ENCODE measurements around the gene MTSS2.

GRCh38 chr16:70729292-70729691 is 43.4 kb upstream of the MTSS2 start:
- TF ChIP-seq CTCF (tag by site-specific recombination; IDR thresholded peaks at IDR 0.05): no peak
- no peak for TF ChIP-seq MEIS1 (CRISPR knock-in tag; IDR thresholded peaks at IDR 0.05; ENCODE audit: borderline replicate concordance)
- TF ChIP-seq ZNF292 (tag by site-specific recombination; IDR thresholded peaks at IDR 0.05; ENCODE audit: borderline replicate concordance, low read depth): no peak
- TF ChIP-seq ZBTB17 (tag by site-specific recombination; IDR thresholded peaks at IDR 0.05): no peak
- TF ChIP-seq ZNF768 (tag by site-specific recombination; IDR thresholded peaks at IDR 0.05): no peak
- no peak for TF ChIP-seq ZFP37 (tag by site-specific recombination; IDR thresholded peaks at IDR 0.05)
- no peak for TF ChIP-seq ZNF121 (tag by site-specific recombination; IDR thresholded peaks at IDR 0.05)
- no peak for TF ChIP-seq KLF10 (tag by site-specific recombination; IDR thresholded peaks at IDR 0.05)
- TF ChIP-seq ZNF555 (tag by site-specific recombination; conservative IDR thresholded peaks at IDR 0.05): no peak
- no peak for TF ChIP-seq REST (tag by site-specific recombination; IDR thresholded peaks at IDR 0.05)
- TF ChIP-seq ZNF266 (tag by site-specific recombination; IDR thresholded peaks at IDR 0.05; ENCODE audit: low read depth): no peak
- no peak for TF ChIP-seq ZNF398 (tag by site-specific recombination; IDR thresholded peaks at IDR 0.05)
- no peak for TF ChIP-seq HOXA7 (CRISPR knock-in tag; IDR thresholded peaks at IDR 0.05; ENCODE audit: borderline replicate concordance)
- TF ChIP-seq ZNF596 (tag by site-specific recombination; IDR thresholded peaks at IDR 0.05): no peak
